Retinal pigment epithelial cell (primary cell): ENCODE results near the gene SHCBP1L.

Source experiments
- DNase-seq: peaks from one replicate; pipeline ENCODE4 v3.0.0-alpha.2; 2010; ENCODE audit warnings: low read depth
- H3K4me3 ChIP-seq: 2 replicates; pipeline ENCODE4 v1.5.1; 2011; ENCODE audit warnings: mild to moderate bottlenecking, low read length, control low read depth, moderate library complexity
- CTCF ChIP-seq: conservative IDR thresholded peaks from 2 replicates; pipeline ENCODE4 v1.5.1; 2011; ENCODE audit warnings: low read depth, low read length, control low read depth, inconsistent platforms

SHCBP1L gene

DNA sequence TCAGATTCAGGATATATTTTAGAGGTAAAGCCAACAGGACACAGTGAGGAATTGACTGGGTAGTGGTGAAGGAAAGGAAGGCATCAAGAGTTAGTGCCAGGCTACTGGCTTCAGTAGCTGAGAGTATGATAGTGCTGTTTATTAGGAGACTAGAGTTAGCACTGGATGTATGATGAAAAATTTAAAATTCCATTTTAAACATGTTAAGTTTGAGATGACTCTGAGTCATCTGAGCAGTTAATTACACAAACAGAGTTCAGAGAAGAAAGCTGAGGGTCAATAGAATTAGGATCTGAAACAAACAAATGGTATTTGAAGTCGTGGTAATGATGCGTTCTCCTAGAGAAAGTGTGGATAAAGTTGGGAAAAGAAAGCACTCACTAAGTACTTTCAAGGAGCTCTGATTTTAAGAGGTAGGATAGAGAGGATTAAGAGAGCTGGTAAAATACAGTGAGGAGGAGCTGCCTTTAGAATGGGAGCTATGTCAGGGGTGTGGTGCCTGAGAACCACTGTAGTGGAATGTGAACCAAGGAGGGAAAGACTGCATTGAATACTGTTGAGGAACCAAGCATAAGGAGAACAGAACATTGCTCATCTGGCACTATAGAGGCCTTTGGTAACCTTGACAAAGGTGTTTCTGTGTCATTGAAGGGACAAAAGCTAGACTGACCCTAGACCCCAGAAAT is 21.7 kb upstream of the SHCBP1L start:
- peak; percentile 13 for DNase-seq
- TF ChIP-seq CTCF: no peak
- H3K4me3 ChIP-seq: no peak overlapping the region

- DNase-seq: peak; percentile 29
- no peak overlapping the region for H3K4me3 ChIP-seq
- no peak for TF ChIP-seq CTCF
These were observed 19.9 kb upstream of the SHCBP1L start for GRCh38 chr1:182972829-182973228.

GRCh38 chr1:182972231-182972630 is 19.3 kb upstream of the SHCBP1L start:
- no peak for DNase-seq
- TF ChIP-seq CTCF: no peak
- no peak overlapping the region for H3K4me3 ChIP-seq

DNA sequence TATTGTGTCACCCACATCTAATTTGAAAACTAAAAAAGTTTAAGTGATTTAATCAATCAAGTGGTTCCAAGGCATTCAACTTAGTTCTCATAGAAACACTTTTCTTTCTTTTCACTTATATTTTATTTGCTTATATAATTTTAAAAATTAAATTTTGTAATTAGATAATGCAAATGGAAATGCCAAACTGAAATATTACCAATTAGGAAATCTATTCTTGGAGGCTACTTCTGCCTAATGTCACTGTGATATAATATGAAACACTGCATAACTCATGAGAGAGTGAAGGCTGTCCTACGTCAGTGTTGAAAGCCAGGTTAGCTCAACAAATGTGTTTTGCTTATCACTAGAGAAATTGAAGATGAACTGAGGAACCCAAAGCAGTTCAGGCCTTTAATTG is 18.3 kb upstream of the SHCBP1L start:
- no peak for DNase-seq
- no peak overlapping the region for H3K4me3 ChIP-seq
- no peak for TF ChIP-seq CTCF

GRCh38 chr1:182968836-182969734 is 16.1 kb upstream of the SHCBP1L start:
- H3K4me3 ChIP-seq: no peak overlapping the region
- no peak for TF ChIP-seq CTCF

GRCh38 chr1:182968151-182968741 is 15.3 kb upstream of the SHCBP1L start:
- DNase-seq: no peak
- H3K4me3 ChIP-seq: no peak overlapping the region
- TF ChIP-seq CTCF: no peak

More at GRCh38 chr1:182968836-182969734, 16.1 kb upstream of the SHCBP1L start:
- no peak for DNase-seq
